NAMALWA (cell line): Measurements from ENCODE around the gene CDKN3.
"Not testable (repeated sequence)": the region's sequence is repeated elsewhere in the genome, so short reads cannot be mapped to it uniquely, and the experiment has no call there.

ENCODE experiments used
- DNase-seq: peaks from one replicate; pipeline ENCODE4 v3.0.0-alpha.2; 2015; ENCODE audit warnings: low spot score

CDKN3 gene

DNA sequence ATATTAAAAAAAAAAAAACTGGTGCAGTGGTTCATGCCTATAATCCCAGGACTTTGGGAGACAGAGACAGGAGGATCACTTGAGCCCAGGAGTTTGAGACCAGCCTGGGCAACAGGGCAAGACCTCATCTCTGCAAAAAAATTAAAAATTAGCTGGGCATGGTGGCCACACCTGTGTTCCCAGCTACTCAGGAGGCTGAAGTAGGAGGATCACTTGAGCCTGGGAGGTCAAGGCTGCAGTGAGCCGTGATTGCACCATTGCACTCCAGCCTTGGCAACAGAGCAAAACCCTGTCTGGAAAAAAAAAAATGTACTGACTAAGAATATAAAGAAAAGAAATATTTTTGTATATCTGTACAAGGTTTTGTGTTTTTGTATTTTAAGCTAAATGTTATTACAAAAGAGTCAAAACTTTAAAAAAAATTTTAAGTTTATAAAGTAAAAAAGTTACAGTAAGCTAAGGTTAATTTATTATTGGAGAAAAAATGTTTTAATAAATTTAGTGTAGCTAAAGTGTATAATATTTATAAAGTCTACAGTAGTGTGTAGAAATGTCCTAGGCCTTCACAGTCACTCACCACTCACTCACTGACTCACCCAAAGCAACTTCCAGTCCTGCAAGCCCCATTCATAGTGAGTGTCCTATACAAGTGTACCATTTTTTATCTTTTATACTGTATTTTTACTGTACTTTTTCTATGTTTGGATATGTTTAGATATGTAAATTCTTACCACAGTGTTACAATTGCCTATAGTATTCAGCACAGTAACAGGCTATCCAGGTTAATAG lies 60.2 kb downstream of the CDKN3 start:
- DNase-seq: not testable (repeated sequence)

DNA sequence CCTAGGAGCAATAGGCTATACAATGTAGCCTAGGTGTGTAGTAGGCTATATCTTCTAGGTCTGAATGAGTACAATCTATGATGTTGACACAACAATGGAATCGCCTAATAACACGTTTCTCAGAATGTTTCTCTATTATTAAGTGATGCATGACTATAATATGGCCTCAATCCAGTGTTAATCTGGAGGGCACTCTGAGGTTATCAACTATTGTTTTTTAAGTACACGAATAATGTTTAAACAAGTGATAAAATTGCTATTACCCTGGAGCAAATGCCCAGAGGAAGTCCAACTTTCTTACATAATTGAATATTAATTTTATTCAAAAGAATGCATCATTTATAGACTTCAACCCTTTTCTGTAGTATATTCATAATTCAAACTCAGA lies 60.8 kb downstream of the CDKN3 start:
- DNase-seq: no peak

DNA sequence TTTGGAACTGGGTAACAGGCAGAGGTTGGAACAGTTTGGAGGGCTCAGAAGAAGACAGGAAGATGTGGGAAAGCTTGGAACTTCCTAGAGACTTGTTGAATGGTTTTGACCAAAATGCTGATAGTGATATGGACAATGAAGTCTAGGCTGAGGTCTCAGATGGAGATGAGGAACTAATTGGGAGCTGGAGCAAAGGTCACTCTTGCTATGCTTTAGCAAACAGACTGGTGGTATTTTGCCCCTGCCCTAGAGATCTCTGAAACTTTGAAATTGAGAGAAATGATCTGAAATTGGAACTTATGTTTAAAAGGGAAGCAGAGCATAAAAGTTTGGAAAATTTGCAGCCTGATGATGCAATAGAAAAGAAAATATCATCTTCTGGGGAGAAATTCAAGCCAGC lies 61.7 kb downstream of the CDKN3 start:
- not testable (repeated sequence) for DNase-seq

DNA sequence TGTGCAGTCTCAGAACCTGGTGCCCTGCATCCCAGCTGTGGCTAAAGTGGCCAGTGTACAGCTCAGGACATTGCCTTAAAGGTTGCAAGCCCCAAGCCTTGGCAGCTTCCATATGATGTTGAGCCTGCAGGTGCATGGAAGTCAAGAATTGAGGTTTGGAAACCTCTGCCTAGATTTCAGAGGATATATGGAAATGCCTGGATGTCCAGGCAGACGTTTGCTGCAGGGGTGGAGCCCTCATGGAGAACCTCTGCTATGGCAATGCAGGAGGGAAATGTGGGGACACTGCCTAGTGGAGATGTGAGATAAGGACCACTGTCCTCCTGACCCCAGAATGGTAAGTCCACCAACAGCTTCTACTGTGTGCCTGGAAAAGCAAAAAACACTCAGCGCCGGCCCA lies 62.3 kb downstream of the CDKN3 start:
- no peak for DNase-seq

GRCh38 chr14:54462048-54462447 lies 65.2 kb downstream of the CDKN3 start:
- DNase-seq: no peak

GRCh38 chr14:54465654-54466053 lies 68.8 kb downstream of the CDKN3 start:
- DNase-seq: no peak

DNA sequence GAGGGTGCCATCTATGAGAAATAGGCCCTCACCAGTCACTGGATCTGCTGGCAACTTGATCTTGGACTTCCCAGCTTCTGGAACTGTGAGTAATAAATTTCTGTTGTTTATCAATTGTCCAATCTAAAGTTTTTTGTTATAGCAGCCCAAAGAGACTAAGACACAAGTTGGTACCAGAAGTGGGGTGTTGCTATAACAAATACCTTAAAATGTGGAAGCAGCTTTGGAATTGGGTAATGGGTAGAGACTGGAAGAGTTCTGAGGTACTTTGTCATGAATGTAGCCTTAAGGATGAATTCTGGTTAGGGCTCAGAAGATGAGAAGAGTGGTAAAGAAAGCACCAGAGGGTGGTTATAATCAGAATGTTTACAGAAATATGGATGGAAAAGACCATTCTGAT lies 70.5 kb downstream of the CDKN3 start:
- no peak for DNase-seq
